ENCODE measurements around the gene USPL1.

- no peak for TF ChIP-seq CTCF (IDR thresholded peaks at IDR 0.05)
- TF ChIP-seq POLR2A (IDR thresholded peaks at IDR 0.05): no peak
Measured at GRCh38 chr13:30593001-30593400, 24.7 kb upstream of the USPL1 start.

Measured in testis (tissue), 2 donors.